ENCODE data around the gene GPR157.

The GPR157 gene

DNA sequence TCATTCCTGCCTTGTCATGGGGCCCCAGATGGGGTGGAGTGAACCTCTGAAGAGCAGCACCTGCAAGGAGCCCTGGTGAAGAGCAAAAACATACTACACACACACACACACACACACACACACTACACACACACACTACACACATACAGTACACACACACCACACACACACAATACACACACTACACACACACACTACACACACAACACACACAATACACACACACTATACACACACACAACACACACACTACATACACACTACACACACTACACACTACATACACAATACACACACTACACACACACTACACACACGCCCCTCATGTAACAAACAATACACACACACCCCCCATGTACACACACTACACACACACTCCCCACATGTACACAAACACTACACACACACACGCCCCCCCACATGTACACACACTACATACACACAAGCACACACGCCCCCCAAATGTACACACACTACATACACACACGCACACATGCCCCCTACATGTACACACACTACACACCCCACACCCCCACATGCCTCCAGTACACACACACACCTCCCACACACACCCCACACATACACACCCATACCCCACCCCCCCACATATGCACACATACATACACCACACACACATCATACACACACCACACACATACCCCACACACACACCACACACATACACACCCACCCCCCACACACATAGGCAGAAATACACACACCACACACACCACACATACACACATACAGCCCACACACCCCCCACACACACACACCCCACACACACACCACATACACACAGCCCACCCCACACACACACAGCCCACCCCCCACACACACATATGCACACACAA is 68.8 kb downstream of the GPR157 start:
- DNase-seq, result no peak

GRCh38 chr1:9058465-9058864 is 70.4 kb downstream of the GPR157 start:
- no peak for DNase-seq

- DNase-seq, result no peak
Measured at GRCh38 chr1:9057851-9058250, 71.1 kb downstream of the GPR157 start.

- DNase-seq, result no peak
Measured at GRCh38 chr1:9052272-9053049, 76.4 kb downstream of the GPR157 start.

DNA sequence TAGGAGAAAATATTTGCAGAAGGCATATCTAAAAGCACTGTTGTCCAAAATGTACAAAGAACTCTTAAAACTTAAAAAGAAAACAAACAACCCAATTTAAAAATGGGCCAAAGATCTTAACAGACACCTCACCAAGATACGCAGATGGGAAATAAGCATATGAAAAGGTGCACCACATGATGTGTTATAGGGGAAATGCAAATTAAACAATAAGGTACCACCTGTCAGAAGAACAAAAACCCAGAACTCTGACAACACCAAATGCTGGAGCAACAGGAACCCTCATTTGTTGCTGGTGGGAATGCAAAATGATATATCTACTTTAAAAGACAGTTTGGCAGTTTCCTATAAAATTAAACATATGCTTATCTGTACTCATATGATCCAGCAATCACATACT is 77.5 kb downstream of the GPR157 start:
- DNase-seq, result no peak

DNA sequence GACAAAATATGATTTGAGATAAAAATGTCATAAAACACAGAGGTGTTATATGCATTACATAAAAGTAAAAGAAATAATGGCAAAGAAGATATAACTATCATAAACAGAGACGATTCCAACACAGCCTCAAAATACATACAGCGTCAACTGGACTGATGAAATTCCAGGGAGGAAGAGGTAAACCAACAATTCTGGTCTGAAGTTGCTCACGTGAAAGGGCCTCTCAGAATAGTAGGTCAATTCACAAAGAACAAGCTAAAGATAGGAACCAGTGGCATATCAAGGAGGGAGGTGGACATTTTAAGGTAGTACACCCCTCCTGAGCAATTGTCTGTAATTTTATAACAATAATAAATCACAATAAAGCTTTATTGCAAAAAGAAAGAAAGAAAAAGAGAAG is 78.1 kb downstream of the GPR157 start:
- no peak for DNase-seq
